CD14-positive monocyte (primary cell): ENCODE results near the gene TMEM255A. TPM values are rescaled to one million over a fixed set of nuclear protein-coding genes. Genes with fewer than 3 reads are reported as not detected.

ENCODE experiments used
- DNase-seq, 3 donors: peaks; one replicate each; pipeline ENCODE4 v3.0.0-alpha.2; 2011 to 2022
- H2AFZ ChIP-seq: 2 replicates; pipeline ENCODE4 v1.6.0; 2012; ENCODE audit warnings: mild to moderate bottlenecking, low read depth, low read length, inconsistent platforms; ENCODE audit not compliant: insufficient read depth, poor library complexity, severe bottlenecking
- H3K27ac ChIP-seq, 2 donors: 1 replicate in 1 of 2; 2 replicates in 1 of 2; pipeline ENCODE4 v1.5.1; 2012 to 2013; ENCODE audit warnings: low read length in 2 of 2, control low read depth in 1 of 2, inconsistent platforms in 1 of 2, low read depth in 1 of 2, mild to moderate bottlenecking in 1 of 2
- H3K27me3 ChIP-seq, 2 donors: one replicate each; pipeline versions ENCODE4 v1.6.0 to v1.6.1; 2011 to 2013; ENCODE audit warnings: low read length in 2 of 2; ENCODE audit not compliant: control insufficient read depth in 2 of 2, insufficient read depth in 2 of 2
- H3K36me3 ChIP-seq, 2 donors: replicated peaks in 1 of 2; 1 replicate in 1 of 2; 2 replicates in 1 of 2; pipeline versions ENCODE4 v1.5.1 to v1.6.1; 2012 to 2013; ENCODE audit warnings: low read length in 2 of 2, control low read depth in 1 of 2, inconsistent platforms in 1 of 2, mild to moderate bottlenecking in 1 of 2; ENCODE audit not compliant: insufficient read depth in 2 of 2, control insufficient read depth in 1 of 2
- H3K4me1 ChIP-seq, 2 donors: 1 replicate in 1 of 2; 2 replicates in 1 of 2; pipeline versions ENCODE4 v1.5.1 to v1.6.1; 2012 to 2013; ENCODE audit warnings: low read length in 2 of 2, control low read depth in 1 of 2, inconsistent platforms in 1 of 2, mild to moderate bottlenecking in 1 of 2, moderate library complexity in 1 of 2; ENCODE audit not compliant: insufficient read depth in 2 of 2, control insufficient read depth in 1 of 2
- H3K4me2 ChIP-seq: replicated peaks from 2 replicates; pipeline ENCODE3; 2012; ENCODE audit warnings: low read length, moderate library complexity, mild to moderate bottlenecking; ENCODE audit not compliant: poor library complexity, severe bottlenecking; ENCODE audit errors: extremely low read depth
- H3K4me3 ChIP-seq, 3 experiments: fragments of 200-600 bp in 1 of 3; sonication (generic) in 1 of 3; replicated peaks in 1 of 3; 1 replicate in 2 of 3; 2 replicates in 1 of 3; pipeline ENCODE4 v1.5.1; 2011 to 2013; ENCODE audit warnings: low read length in 3 of 3, mild to moderate bottlenecking in 3 of 3, control low read depth in 2 of 3, low read depth in 2 of 3, inconsistent platforms in 1 of 3, moderate library complexity in 1 of 3
- H3K79me2 ChIP-seq: 2 replicates; pipeline ENCODE4 v1.6.0; 2012; ENCODE audit warnings: mild to moderate bottlenecking, control low read depth, inconsistent platforms, low read length, moderate library complexity; ENCODE audit not compliant: insufficient read depth
- H3K9ac ChIP-seq: 2 replicates; pipeline ENCODE4 v1.6.0; 2017; ENCODE audit warnings: low read length, mild to moderate bottlenecking; ENCODE audit not compliant: insufficient read depth, poor library complexity, severe bottlenecking
- H3K9me3 ChIP-seq, 2 donors: replicated peaks in 1 of 2; 1 replicate in 1 of 2; 2 replicates in 1 of 2; pipeline versions ENCODE4 v1.5.1 to v1.6.1; 2012 to 2013; ENCODE audit warnings: low read length in 2 of 2, control low read depth in 1 of 2; ENCODE audit not compliant: control insufficient read depth in 1 of 2, insufficient read depth in 1 of 2
- H4K20me1 ChIP-seq: 2 replicates; pipeline ENCODE4 v1.6.0; 2012; ENCODE audit warnings: mild to moderate bottlenecking, low read length, control low read depth, moderate library complexity; ENCODE audit not compliant: insufficient read depth
- H3K27ac Mint-ChIP-seq, 7 donors: one replicate each; pipeline ENCODE4 v1.8.0; 2020; ENCODE audit warnings: mild to moderate bottlenecking in 7 of 7, mixed read lengths in 7 of 7, moderate library complexity in 6 of 7, inconsistent platforms in 2 of 7
- H3K27me3 Mint-ChIP-seq, 3 donors: one replicate each; pipeline ENCODE4 v1.8.0; 2021 to 2022; ENCODE audit warnings: low read depth in 3 of 3, mild to moderate bottlenecking in 3 of 3, mixed read lengths in 3 of 3, moderate library complexity in 3 of 3, inconsistent platforms in 1 of 3
- H3K36me3 Mint-ChIP-seq, 2 donors: one replicate each; pipeline ENCODE4 v1.8.0; 2020; ENCODE audit warnings: mixed read lengths in 2 of 2, inconsistent platforms in 1 of 2, mild to moderate bottlenecking in 1 of 2
- H3K4me1 Mint-ChIP-seq: one replicate; pipeline ENCODE4 v1.8.0; 2020; ENCODE audit warnings: mild to moderate bottlenecking, mixed read lengths
- H3K4me3 Mint-ChIP-seq, 2 donors: one replicate each; pipeline ENCODE4 v1.8.0; 2020; ENCODE audit warnings: mild to moderate bottlenecking in 2 of 2, mixed read lengths in 2 of 2, moderate library complexity in 1 of 2
- H3K9me3 Mint-ChIP-seq, 7 donors: one replicate each; pipeline ENCODE4 v1.8.0; 2020 to 2022; ENCODE audit warnings: mixed read lengths in 7 of 7, mild to moderate bottlenecking in 6 of 7, moderate library complexity in 6 of 7, inconsistent platforms in 2 of 7
- CTCF ChIP-seq: fragments of 200-600 bp; IDR thresholded peaks from one replicate; pipeline ENCODE4 v1.8.0; 2022; ENCODE audit warnings: antibody characterized with exemption, mild to moderate bottlenecking
- WGBS: methylation state at CpG from one replicate; pipeline ENCODE4 v1.1.5; 2013; ENCODE audit warnings: missing lambda C conversion rate; ENCODE audit not compliant: insufficient coverage; 5-methylcytosine and 5-hydroxymethylcytosine counted together
- intact Hi-C, 2 donors: fragments of 100-400 bp; cut with micrococcal nuclease; formaldehyde crosslinking; loops; one replicate each; pipeline versions ENCODE4 v1.15.0 to v1.15.1; 2023
- polyA plus RNA-seq, 3 donors: library from polyadenylated mRNA; depleted of rRNA in 1 of 3; unstranded in 2 of 3; stranded (reverse) in 1 of 3; fragments of 300-500 nt in 2 of 3; fragments of >200 nt in 1 of 3; fragmentation: Illumina TruSeq in 2 of 3; gene quantifications; 1 replicate in 2 of 3; 2 replicates in 1 of 3; pipeline ENCODE4 v1.2.3, GENCODE V29; 2012 to 2021

Gene TMEM255A
- polyA plus RNA-seq, 3 donors, result 0.10 to 1.2 (median 0.51) TPM

GRCh38 chrX:120304256-120304655 is 7.0 kb downstream of the TMEM255A start:
- peak; percentile 51 to 73 (median 56) for DNase-seq
- Histone ChIP-seq H3K4me1 (peaks cover 58 to 62% of the 10 kb centered on the region in 2 donors), H3K79me2 (no peaks in the 10 kb centered on the region), H3K27me3 (peaks cover 0 to 13% of the 10 kb centered on the region in 2 donors), H2AFZ (no peak overlapping the region), H4K20me1 (no peaks in the 10 kb centered on the region), H3K36me3 (no peaks in the 10 kb centered on the region), H3K27ac (peak overlapping the region; percentile 57 to 79), H3K4me2 (peak overlapping the region; percentile 56), H3K9ac (peak overlapping the region; percentile 4), H3K9me3 (no peaks in the 10 kb centered on the region), H3K4me3 (peak overlapping the region in 1 of 3 experiments; percentile 30)
- peaks cover 0 to 7% (median 0%) of the 10 kb centered on the region in 7 donors for H3K9me3 Mint-ChIP-seq
- peaks cover 63% of the 10 kb centered on the region for H3K4me1 Mint-ChIP-seq
- no CpG with 5 or more reads among the region's 8 CpGs for WGBS
- intact Hi-C loops, result loop anchor here in 1 of 2 donors (10.0 kb wide), 1 partner anchor 161 kb away; the partner anchor contains the start of gene LAMP2
- peaks cover 16 to 20% (median 16%) of the 10 kb centered on the region in 3 donors for H3K27me3 Mint-ChIP-seq
- peak overlapping the region; percentile 81 to 92 (median 87) for H3K27ac Mint-ChIP-seq
- TF ChIP-seq CTCF, result no peak
- peaks cover 0 to 3% of the 10 kb centered on the region in 2 donors for H3K36me3 Mint-ChIP-seq
- H3K4me3 Mint-ChIP-seq, result peak overlapping the region; percentile 15 to 24

- no peaks in the 10 kb centered on the region for H3K36me3 Mint-ChIP-seq
- peak overlapping the region in 5 of 7 donors; percentile 42 to 89 (median 73) for H3K27ac Mint-ChIP-seq
- no CpG with 5 or more reads among the region's 4 CpGs for WGBS
- H3K9me3 ChIP-seq, result no peaks in the 10 kb centered on the region
- peak overlapping the region; percentile 35 for H3K4me2 ChIP-seq
- intact Hi-C loops, result loop anchor here in 1 of 2 donors (10.0 kb wide), 1 partner anchor 162 kb away; the partner anchor contains the start of gene LAMP2
- no peaks in the 10 kb centered on the region for H4K20me1 ChIP-seq
- H3K4me3 Mint-ChIP-seq, result peak overlapping the region; percentile 27 to 65
- TF ChIP-seq CTCF, result no peak
- H3K4me3 ChIP-seq, result peak overlapping the region in 1 of 3 experiments; percentile 31
- peak; percentile 25 to 71 (median 56) for DNase-seq
- H3K79me2 ChIP-seq, result no peaks in the 10 kb centered on the region
- no peak overlapping the region for H3K9ac ChIP-seq
- H3K4me1 ChIP-seq, result peaks cover 55 to 57% of the 10 kb centered on the region in 2 donors
- no peaks in the 10 kb centered on the region for H3K27me3 ChIP-seq
- peaks cover 0 to 7% (median 2%) of the 10 kb centered on the region in 3 donors for H3K27me3 Mint-ChIP-seq
- no peaks in the 10 kb centered on the region for H3K9me3 Mint-ChIP-seq
- H3K4me1 Mint-ChIP-seq, result peaks cover 57% of the 10 kb centered on the region
- H3K36me3 ChIP-seq, result no peaks in the 10 kb centered on the region
- H3K27ac ChIP-seq, result peak overlapping the region; percentile 27 to 53
- H2AFZ ChIP-seq, result peak overlapping the region; percentile 23
Observed at GRCh38 chrX:120302434-120302833, 8.8 kb downstream of the TMEM255A start.
